ENCODE data around the gene DCLRE1C.

- no peak for TF ChIP-seq EZH2 (IDR thresholded peaks at IDR 0.05)
- TF ChIP-seq POLR2AphosphoS5 (IDR thresholded peaks at IDR 0.05; ENCODE audit: borderline replicate concordance, low read depth, low read length): no peak
- TF ChIP-seq FOXP2 (optimal IDR thresholded peaks at IDR 0.05; ENCODE audit: control extremely low read depth, extremely low read length, insufficient read depth): no peak
Measured at GRCh38 chr10:14879124-14879927, 74.6 kb downstream of the DCLRE1C start.

All from SK-N-MC (cell line).